IPS-20b (cell line): ENCODE measurements around the gene ALPK1.

ENCODE experiments used
- H3K27ac ChIP-seq: one replicate; pipeline ENCODE4 v1.5.1; 2013; ENCODE audit warnings: low read length
- H3K27me3 ChIP-seq: 2 replicates; pipeline ENCODE4 v1.6.1; 2013; ENCODE audit warnings: mild to moderate bottlenecking, low read length, inconsistent platforms; ENCODE audit not compliant: insufficient read depth
- H3K36me3 ChIP-seq: 2 replicates; pipeline ENCODE4 v1.6.1; 2013; ENCODE audit warnings: low read depth, mild to moderate bottlenecking, inconsistent platforms, low read length, moderate library complexity; ENCODE audit not compliant: insufficient read depth
- H3K4me1 ChIP-seq: 2 replicates; pipeline ENCODE4 v1.6.1; 2013; ENCODE audit warnings: mild to moderate bottlenecking, control low read depth, inconsistent platforms, low read length, moderate library complexity; ENCODE audit not compliant: insufficient read depth
- H3K4me3 ChIP-seq: 2 replicates; pipeline ENCODE4 v1.5.1; 2013; ENCODE audit warnings: mild to moderate bottlenecking, low read length, inconsistent platforms
- H3K9ac ChIP-seq: 2 replicates; pipeline ENCODE4 v1.6.1; 2013; ENCODE audit warnings: low read depth, mild to moderate bottlenecking, inconsistent platforms, low read length, moderate library complexity
- H3K9me3 ChIP-seq: 2 replicates; pipeline ENCODE4 v1.6.1; 2013; ENCODE audit warnings: mild to moderate bottlenecking, low read depth, low read length, inconsistent platforms; ENCODE audit not compliant: insufficient read depth

The ALPK1 gene

DNA sequence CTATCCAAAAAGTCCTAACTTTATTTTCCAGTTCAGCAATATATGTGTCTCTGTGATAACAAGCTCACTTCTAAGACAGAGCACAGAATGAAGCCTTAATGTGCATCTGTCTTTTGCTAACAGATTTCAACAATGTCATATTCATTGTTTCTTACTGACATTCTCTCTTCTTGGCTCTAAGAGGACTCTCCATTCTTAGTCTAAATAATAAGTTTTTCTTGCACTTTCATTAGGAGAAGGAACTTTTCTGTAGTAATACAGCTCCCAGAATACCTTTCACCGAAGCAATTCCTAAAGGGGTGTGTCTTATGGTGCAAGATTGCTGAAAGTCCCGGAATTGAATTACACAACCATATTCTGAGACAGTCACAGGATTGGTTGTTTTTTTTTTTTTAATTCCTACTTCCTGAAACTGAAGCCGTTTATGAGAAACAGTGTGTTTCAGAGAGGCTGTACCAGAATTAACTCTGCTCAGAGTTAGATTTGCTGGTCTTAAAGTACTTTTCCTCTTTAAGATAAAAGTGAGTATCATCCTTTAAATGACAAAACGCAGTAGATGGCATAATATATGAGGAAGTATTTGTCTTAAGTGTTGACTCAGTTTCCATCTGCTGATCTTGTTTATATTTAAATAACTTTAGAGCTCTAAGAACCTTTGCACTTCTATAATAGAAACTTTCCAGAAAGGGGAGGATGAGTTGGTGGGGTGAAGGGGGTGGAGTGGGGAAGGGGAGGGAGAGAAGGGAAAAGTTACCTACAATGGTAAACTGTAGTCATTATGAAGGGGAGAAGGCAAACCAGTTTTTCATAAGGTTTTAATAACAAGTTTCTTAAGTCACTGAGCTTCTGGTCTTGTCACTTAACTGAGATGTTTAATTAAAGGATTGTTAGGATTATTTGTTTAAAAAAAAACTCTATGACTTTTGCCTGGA, at the start of gene ALPK1:
Gene ALPK1, plus strand, starts transcription at position 421 of the 932 bp plus-strand sequence.
- H3K9ac ChIP-seq: no peak within 1 kb of the TSS
- no peaks in the 10 kb centered on the region for H3K27me3 ChIP-seq
- H3K9me3 ChIP-seq: no peaks in the 10 kb centered on the region
- no peak within 1 kb of the TSS for H3K27ac ChIP-seq
- no peaks in the 10 kb centered on the region for H3K4me1 ChIP-seq
- H3K4me3 ChIP-seq: no peak within 1 kb of the TSS
- H3K36me3 ChIP-seq: no peaks in the 10 kb centered on the region

DNA sequence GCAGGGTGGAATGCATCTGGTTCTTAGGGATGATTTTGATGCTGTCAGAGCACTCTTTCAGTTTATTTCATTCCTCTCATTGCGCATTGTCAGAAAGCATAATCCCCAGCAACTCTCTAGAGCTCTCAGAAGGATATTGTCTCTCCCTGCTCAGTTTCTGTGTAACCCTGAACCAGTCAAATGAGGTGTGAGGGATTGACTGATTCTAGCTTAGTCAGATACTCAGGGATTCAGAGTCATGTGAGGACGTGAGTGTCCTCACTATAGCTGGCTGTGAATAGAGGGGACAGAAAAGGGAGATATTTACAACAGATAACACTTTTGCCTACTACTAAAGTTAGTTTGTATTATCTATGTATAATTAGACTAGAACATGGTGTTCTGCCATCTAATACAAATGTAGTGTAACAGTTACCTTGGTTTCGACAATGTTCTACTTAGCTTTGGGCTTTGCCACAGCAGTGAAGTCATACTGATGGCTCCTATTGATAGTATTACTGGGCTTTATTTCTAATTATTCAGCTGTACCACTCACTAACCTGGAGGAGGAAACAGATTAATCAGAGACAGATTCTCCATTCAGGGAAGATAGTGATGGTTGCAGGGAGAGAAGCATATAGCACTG, 46.0 kb upstream of the ALPK1 start:
- no peak overlapping the region for H3K4me3 ChIP-seq
- H3K27me3 ChIP-seq: no peaks in the 10 kb centered on the region
- peaks cover 5% of the 10 kb centered on the region; the same call in 1 of the 2 replicates for H3K36me3 ChIP-seq
- peaks cover 8% of the 10 kb centered on the region for H3K4me1 ChIP-seq
- no peak overlapping the region for H3K27ac ChIP-seq
- H3K9me3 ChIP-seq: no peaks in the 10 kb centered on the region
- H3K9ac ChIP-seq: no peak overlapping the region

DNA sequence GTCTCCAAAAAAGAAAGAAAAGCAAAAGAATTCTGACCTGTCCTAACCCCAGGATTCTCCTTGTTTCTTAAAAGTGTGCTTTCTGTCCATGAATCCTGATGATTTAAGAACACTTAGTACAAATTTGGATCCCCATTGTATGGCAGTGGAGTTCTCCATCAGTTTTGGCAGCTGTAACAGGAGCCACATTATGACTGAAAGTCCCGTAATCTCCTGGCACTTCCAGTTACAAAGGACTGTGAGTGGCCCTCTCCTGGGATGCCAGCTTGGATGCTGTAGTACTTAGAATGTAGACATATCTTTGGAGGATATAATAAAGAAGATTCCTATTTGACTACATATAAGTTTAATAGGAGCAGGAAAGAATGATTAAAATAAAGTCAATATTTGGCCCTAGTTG, 44.9 kb upstream of the ALPK1 start:
- H3K36me3 ChIP-seq: peaks cover 13% of the 10 kb centered on the region; the same call in 1 of the 2 replicates
- H3K9me3 ChIP-seq: no peaks in the 10 kb centered on the region
- H3K27ac ChIP-seq: no peak overlapping the region
- H3K9ac ChIP-seq: no peak overlapping the region
- H3K27me3 ChIP-seq: no peaks in the 10 kb centered on the region
- H3K4me1 ChIP-seq: peaks cover 8% of the 10 kb centered on the region
- no peak overlapping the region for H3K4me3 ChIP-seq

DNA sequence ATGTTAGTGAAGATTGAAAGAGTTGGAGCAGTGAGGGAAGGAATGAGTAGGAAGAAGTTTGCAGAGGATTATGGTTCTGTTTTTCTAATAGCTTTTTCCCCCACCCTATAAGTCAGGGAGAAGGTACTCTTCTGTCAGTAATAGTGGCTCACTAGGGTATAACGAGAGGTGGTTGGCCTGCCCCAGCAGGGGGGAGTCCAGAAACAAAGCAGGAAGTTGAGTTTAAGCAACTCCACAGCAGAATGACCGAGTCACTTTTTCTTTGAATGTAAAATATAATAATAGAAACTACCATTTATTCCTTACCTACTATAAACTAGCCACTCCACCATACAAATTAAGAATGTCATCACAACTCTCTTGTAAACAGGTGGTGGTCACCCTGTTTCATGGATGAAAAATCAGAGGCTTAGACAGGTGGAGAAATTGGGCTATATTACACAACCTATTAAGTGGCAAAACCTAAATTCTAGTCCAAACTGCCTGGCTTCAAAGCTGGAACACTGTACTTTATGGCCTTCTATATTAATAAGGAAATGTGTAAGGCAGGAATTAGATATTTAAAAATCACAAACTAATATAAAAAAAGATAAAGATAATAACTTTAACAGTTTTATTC, 43.7 kb upstream of the ALPK1 start:
- H3K27me3 ChIP-seq: no peaks in the 10 kb centered on the region
- H3K4me1 ChIP-seq: peaks cover 2% of the 10 kb centered on the region; the same call in 1 of the 2 replicates
- no peaks in the 10 kb centered on the region for H3K9me3 ChIP-seq
- peaks cover 13% of the 10 kb centered on the region; the same call in 1 of the 2 replicates for H3K36me3 ChIP-seq
- H3K9ac ChIP-seq: no peak overlapping the region
- H3K27ac ChIP-seq: no peak overlapping the region
- H3K4me3 ChIP-seq: no peak overlapping the region

DNA sequence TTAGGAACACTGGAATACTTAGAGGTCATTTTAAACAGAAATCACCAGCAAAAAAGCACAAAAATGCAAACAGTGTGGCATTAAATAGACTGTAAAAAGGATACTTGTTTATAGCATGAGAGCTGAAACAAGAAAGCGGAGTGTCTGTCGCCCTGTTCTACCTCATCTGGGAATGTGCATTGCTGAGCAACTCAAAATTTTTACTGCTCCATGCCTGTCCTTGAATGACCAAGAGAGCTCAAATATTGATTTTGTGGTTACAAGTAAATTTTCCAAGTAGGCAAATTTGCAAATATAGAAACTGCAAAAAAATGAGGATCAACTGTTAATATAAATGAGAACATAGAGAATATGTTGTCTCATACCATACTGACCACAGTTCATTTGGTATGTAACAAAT, 40.1 kb upstream of the ALPK1 start:
- peaks cover 41% of the 10 kb centered on the region; the same call in 1 of the 2 replicates for H3K36me3 ChIP-seq
- H3K9ac ChIP-seq: no peak overlapping the region
- no peaks in the 10 kb centered on the region for H3K4me1 ChIP-seq
- H3K4me3 ChIP-seq: no peak overlapping the region
- H3K27ac ChIP-seq: no peak overlapping the region
- no peaks in the 10 kb centered on the region for H3K27me3 ChIP-seq
- H3K9me3 ChIP-seq: no peaks in the 10 kb centered on the region

DNA sequence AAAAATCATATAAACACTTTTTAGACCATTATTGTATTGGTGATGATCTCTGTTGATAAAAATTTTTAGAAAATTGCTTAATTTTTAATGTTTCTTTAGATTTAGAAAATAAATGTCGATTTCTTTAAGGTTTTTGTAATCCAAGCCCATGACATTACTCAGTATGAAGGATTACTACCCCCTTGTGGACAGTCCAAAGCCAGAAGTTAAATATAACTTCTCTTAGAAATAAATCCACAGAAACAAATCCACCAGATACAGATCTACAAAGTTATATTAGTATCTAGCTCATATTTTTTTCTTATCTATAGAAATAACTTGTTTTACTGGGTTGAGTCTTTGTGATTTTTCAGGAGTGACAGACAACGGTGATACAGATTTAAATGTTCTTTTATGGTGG, 30.3 kb upstream of the ALPK1 start:
- H3K27ac ChIP-seq: no peak overlapping the region
- H3K4me1 ChIP-seq: peaks cover 13% of the 10 kb centered on the region
- no peak overlapping the region for H3K9ac ChIP-seq
- H3K36me3 ChIP-seq: peaks cover 83% of the 10 kb centered on the region
- H3K9me3 ChIP-seq: no peaks in the 10 kb centered on the region
- H3K4me3 ChIP-seq: no peak overlapping the region
- no peaks in the 10 kb centered on the region for H3K27me3 ChIP-seq

DNA sequence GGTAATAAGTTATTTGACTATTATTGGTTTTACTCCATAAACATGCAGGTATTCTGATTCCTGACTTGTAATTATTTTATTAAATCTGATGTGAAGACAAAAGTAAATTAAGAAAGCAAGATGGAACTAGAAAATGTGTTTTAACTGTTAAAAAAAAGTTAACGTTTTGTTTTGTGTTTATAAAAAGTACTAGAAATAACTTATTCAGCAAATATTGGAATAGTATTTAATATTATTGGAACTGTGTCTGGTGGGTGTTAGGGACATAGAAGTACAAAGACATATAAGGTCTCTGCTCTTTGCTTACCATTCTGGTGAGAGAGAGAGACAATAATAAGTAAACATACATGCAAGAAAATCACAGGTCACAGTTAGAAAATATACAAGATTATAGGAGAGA, 27.1 kb upstream of the ALPK1 start:
- no peak overlapping the region for H3K27ac ChIP-seq
- H3K27me3 ChIP-seq: no peaks in the 10 kb centered on the region
- H3K4me1 ChIP-seq: peaks cover 14% of the 10 kb centered on the region
- H3K4me3 ChIP-seq: no peak overlapping the region
- no peaks in the 10 kb centered on the region for H3K9me3 ChIP-seq
- peaks cover 58% of the 10 kb centered on the region for H3K36me3 ChIP-seq
- H3K9ac ChIP-seq: no peak overlapping the region

DNA sequence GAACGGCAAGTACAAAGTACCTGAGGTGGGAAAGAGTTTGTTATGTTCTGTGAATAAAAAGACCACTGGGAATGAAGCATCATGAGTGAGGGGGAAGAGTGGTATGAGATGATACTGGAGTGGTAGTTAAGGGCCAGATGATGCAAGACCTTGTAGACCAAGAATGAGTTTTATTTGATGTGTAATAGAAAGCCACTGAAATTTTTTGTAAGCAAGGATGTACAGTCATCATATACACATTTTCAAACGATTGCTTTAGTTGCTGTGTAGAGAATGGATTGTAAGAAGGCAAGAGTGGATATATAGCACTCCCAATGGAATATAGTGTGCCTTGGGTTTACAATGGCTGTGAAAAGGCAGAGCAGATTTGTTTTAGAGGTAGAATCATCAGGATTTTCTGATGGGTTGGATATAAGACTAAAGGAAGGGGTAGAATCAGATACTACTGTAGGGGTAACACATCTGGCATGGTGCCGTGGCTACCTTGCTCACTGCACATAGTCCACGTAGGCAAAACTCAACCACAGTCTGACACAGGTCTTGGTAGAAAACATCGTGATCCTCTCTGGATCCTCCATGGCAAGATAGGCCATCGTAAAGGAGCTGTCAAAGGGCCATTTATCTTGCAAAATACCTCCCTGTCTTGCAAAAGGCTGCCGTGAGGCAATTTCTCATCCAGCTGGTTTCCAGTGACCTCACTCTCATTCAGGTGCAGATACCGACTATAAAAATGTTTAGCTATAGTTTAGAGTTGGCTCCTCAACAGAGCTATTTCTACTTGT, 26.3 kb upstream of the ALPK1 start:
- no peak overlapping the region for H3K27ac ChIP-seq
- H3K9ac ChIP-seq: no peak overlapping the region

DNA sequence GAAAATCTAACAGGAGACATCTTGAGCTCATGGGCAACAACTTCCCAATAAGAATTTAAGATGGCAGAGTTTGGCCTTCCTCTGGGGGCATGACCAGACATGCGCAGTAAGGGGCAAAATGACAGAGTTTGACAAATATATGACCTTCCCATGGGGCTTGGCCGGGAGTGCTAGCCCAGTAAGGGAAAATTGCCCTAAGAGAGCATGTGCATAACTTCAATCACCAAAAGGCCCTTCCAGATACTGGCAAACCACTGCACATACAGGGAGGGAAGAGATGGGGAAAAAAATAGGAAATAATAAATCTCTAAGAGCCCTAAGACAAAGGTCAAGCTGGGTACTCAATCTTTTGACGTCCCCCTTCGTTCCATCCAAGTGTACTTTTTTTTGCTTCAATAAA, 24.9 kb upstream of the ALPK1 start:
- Histone ChIP-seq H3K9me3 (no peaks in the 10 kb centered on the region), H3K4me1 (peaks cover 14% of the 10 kb centered on the region), H3K27me3 (no peaks in the 10 kb centered on the region), H3K9ac (no peak overlapping the region), H3K4me3 (no peak overlapping the region), H3K27ac (no peak overlapping the region), H3K36me3 (peaks cover 39% of the 10 kb centered on the region)

More for the DNA sequence above, 26.3 kb upstream of the ALPK1 start:
- Histone ChIP-seq H3K27me3 (no peaks in the 10 kb centered on the region), H3K9me3 (no peaks in the 10 kb centered on the region), H3K4me3 (no peak overlapping the region), H3K4me1 (peaks cover 14% of the 10 kb centered on the region), H3K36me3 (peaks cover 50% of the 10 kb centered on the region)

DNA sequence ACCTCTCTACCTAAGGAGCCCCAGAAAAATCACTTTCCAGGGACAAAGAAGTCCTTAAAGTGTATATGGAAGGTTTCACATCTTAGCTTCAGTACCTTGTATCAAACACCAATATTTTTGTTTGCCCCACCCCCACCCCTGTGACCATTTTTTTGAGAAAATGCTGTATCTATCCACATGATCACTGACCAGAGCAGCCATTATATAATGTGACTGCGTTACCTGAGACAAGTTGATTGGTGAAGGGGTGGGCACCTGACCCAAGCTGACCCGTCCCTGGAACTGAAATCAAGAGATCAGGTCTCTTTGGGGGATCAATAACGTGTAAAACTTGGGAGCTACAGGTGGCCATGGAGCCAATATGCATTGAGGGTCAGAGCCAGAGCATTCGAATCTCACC, 22.2 kb upstream of the ALPK1 start:
- no peak overlapping the region for H3K4me3 ChIP-seq
- H3K4me1 ChIP-seq: peaks cover 14% of the 10 kb centered on the region
- peaks cover 14% of the 10 kb centered on the region for H3K36me3 ChIP-seq
- H3K9me3 ChIP-seq: no peaks in the 10 kb centered on the region
- H3K27me3 ChIP-seq: no peaks in the 10 kb centered on the region
- H3K27ac ChIP-seq: no peak overlapping the region
- no peak overlapping the region for H3K9ac ChIP-seq

DNA sequence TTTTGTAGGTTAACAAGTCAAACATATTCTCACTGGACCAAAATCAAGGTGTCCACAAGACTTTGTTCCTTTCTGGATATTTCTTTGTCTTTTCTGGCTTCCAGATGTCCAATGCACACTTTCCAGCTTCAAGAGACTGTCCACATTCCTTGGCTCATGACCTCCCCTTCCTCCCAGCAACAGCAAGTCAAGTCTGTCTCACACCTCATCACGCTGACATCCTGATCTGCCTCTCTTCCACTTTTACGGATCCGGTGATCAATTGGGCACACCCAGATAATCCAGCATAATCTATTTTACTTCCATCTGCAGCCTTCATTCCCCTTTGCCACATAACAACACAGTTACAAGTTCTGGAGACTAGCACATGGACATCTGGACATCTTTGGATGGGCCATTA, 21.1 kb upstream of the ALPK1 start:
- no peaks in the 10 kb centered on the region for H3K9me3 ChIP-seq
- H3K27me3 ChIP-seq: no peaks in the 10 kb centered on the region
- H3K4me3 ChIP-seq: no peak overlapping the region
- H3K27ac ChIP-seq: no peak overlapping the region
- H3K4me1 ChIP-seq: peaks cover 7% of the 10 kb centered on the region
- peaks cover 6% of the 10 kb centered on the region for H3K36me3 ChIP-seq
- no peak overlapping the region for H3K9ac ChIP-seq
